Vagina (tissue), 2 donors: ENCODE measurements around the gene FOXL2.

Source experiments
- CTCF ChIP-seq, 3 experiments: fragments of 450-650 bp in 2 of 3; fragments of 200-600 bp in 1 of 3; sonication (generic) in 1 of 3; IDR thresholded peaks; one replicate each; pipeline ENCODE4 v1.5.1; 2017 to 2019; ENCODE audit warnings: antibody characterized with exemption in 3 of 3, mild to moderate bottlenecking in 2 of 3, moderate library complexity in 2 of 3
- POLR2A ChIP-seq, 2 donors: fragments of 450-650 bp; IDR thresholded peaks; one replicate each; pipeline ENCODE4 v1.6.1; 2017; ENCODE audit warnings: antibody characterized with exemption in 2 of 2, mild to moderate bottlenecking in 2 of 2, moderate library complexity in 2 of 2
- POLR2AphosphoS5 ChIP-seq, 2 donors: sonication (generic); formaldehyde crosslinking; IDR thresholded peaks; one replicate each; pipeline ENCODE4 v1.9.0; 2017; ENCODE audit warnings: antibody characterized with exemption in 2 of 2, mild to moderate bottlenecking in 2 of 2, low read depth in 1 of 2; ENCODE audit not compliant: insufficient read depth in 1 of 2

- TF ChIP-seq POLR2A (IDR thresholded peaks at IDR 0.05) = no peak
- TF ChIP-seq CTCF (IDR thresholded peaks at IDR 0.05) = no peak
- no peak for TF ChIP-seq POLR2AphosphoS5 (IDR thresholded peaks at IDR 0.05; ENCODE audit: insufficient read depth in 1 of 2, low read depth in 1 of 2)
Measured at GRCh38 chr3:138941259-138941885, 5.6 kb downstream of the FOXL2 start.
